IPS-18a (cell line): ENCODE data around the gene KCNH1.

Experiments used
- H3K27ac ChIP-seq: one replicate; pipeline ENCODE4 v1.5.1; 2013; ENCODE audit warnings: low read length
- H3K27me3 ChIP-seq: one replicate; pipeline ENCODE4 v1.6.1; 2013; ENCODE audit warnings: mild to moderate bottlenecking, low read length; ENCODE audit not compliant: control insufficient read depth, insufficient read depth
- H3K36me3 ChIP-seq: one replicate; pipeline ENCODE4 v1.6.1; 2013; ENCODE audit warnings: low read depth, low read length; ENCODE audit not compliant: control insufficient read depth
- H3K4me1 ChIP-seq: one replicate; pipeline ENCODE4 v1.6.1; 2013; ENCODE audit warnings: low read depth, low read length; ENCODE audit not compliant: control insufficient read depth
- H3K4me3 ChIP-seq: one replicate; pipeline ENCODE4 v1.5.1; 2013; ENCODE audit warnings: low read length
- H3K9ac ChIP-seq: one replicate; pipeline ENCODE4 v1.6.1; 2013; ENCODE audit warnings: mild to moderate bottlenecking, low read length, moderate library complexity
- H3K9me3 ChIP-seq: one replicate; pipeline ENCODE4 v1.6.1; 2013; ENCODE audit warnings: low read depth, low read length; ENCODE audit not compliant: control insufficient read depth

KCNH1 gene

DNA sequence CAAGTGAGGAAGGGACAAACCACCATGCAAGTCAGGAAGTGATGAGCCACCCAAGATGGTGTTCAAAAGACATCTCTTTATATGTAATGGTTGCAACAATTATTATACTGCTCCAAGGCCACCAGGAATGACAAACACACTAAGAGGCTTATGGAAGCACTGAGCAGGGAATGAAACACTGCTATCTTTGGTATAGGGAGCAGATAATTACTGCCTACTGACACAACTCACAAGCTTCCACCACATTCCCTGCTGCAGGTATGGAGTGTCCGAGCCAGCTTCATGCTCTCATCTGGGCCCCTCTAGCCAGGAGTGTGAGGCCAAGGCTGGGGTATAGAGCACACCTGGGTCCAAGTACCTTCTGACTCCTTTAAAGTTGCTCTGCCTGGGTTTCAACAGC is 433.9 kb downstream of the KCNH1 start:
- no peak overlapping the region for H3K4me3 ChIP-seq
- H3K4me1 ChIP-seq, result peaks cover 8% of the 10 kb centered on the region
- H3K9me3 ChIP-seq, result no peaks in the 10 kb centered on the region
- H3K36me3 ChIP-seq, result no peaks in the 10 kb centered on the region
- H3K27me3 ChIP-seq, result no peaks in the 10 kb centered on the region
- no peak overlapping the region for H3K9ac ChIP-seq
- no peak overlapping the region for H3K27ac ChIP-seq

DNA sequence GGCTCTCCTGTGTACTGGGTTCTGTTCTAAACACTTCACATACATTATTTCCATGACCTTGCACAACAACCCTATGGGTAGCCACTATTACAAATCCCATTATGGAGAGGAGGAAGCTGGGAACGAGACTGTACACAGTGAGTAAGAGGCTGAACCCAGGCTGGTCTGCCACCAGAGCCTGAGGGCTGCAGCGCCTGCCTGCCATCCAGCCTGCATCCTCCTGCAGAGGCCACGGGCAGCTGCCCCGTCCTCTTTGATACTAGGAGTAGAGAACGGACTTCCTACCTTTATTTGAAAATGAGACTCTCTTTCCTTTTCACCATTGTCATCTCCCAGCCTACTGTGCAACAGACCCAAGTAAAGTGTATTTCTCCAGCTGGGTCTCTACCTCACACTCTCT is 435.3 kb downstream of the KCNH1 start:
- no peak overlapping the region for H3K9ac ChIP-seq
- H3K36me3 ChIP-seq, result no peaks in the 10 kb centered on the region
- H3K4me1 ChIP-seq, result peaks cover 7% of the 10 kb centered on the region
- no peaks in the 10 kb centered on the region for H3K27me3 ChIP-seq
- no peak overlapping the region for H3K4me3 ChIP-seq
- H3K27ac ChIP-seq, result no peak overlapping the region
- no peaks in the 10 kb centered on the region for H3K9me3 ChIP-seq

DNA sequence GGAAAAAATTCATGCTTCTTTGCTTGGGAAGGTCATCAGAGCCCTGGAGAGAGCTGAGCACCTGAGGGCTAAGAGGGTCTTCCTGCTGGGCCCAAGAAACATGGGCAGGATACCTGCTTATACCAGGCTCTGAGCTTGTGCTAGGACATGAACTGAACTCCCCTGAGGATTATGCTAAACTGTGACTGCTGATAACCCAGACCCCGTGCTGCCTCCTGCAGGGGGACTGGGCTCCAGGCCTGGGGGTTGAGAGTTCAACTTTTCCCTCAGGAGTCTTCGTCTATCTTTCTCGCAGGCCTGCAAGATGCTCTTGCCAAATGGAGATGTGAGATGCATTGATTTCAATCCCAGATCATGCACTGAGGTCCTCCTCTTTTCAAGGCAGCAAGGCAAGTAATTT is 436.8 kb downstream of the KCNH1 start:
- Histone ChIP-seq H3K4me3 (no peak overlapping the region), H3K27me3 (no peaks in the 10 kb centered on the region), H3K36me3 (no peaks in the 10 kb centered on the region), H3K27ac (no peak overlapping the region), H3K4me1 (no peaks in the 10 kb centered on the region), H3K9me3 (no peaks in the 10 kb centered on the region), H3K9ac (no peak overlapping the region)

DNA sequence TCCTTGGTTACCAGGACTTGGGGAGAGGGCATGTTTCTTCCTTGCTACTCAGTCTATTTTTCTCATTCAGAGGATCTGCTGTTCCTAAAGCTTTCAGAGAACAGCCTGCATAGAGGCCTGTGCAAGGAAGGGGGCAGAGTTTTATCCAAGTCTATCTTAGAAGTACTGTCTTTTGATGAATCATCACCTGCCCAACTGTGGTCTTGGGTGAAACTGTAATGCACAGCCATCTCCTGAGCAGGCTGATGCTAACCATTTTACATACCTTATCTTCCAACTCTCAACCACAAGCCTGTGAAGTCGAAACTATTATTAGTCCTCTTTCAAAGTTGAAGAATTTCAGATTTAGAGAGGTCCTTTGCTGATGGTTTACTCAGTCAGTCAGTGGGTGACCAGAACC is 437.2 kb downstream of the KCNH1 start:
- no peaks in the 10 kb centered on the region for H3K4me1 ChIP-seq
- no peak overlapping the region for H3K9ac ChIP-seq
- no peak overlapping the region for H3K4me3 ChIP-seq
- no peak overlapping the region for H3K27ac ChIP-seq
- H3K9me3 ChIP-seq, result no peaks in the 10 kb centered on the region
- H3K27me3 ChIP-seq, result no peaks in the 10 kb centered on the region
- H3K36me3 ChIP-seq, result no peaks in the 10 kb centered on the region

DNA sequence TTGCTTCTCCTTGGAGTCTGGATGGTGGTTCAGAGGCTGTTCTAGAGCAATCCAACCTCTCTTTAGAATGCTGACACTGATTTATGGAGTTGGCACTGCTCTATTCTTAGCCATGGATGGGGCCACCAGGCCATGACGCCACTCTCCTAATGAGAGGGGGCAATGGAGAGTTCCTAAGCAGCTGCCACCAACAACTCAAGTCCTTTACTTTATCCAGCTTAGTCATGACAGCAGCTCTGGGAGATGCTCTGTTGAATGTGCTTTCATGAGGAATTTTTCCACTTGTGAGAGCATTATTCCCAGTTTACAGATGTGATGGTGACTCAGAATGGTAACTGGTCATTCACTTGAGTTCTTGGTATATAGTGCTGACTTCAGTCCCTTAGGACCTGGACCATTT is 438.9 kb downstream of the KCNH1 start:
- Histone ChIP-seq H3K4me1 (no peaks in the 10 kb centered on the region), H3K27me3 (no peaks in the 10 kb centered on the region), H3K9ac (no peak overlapping the region), H3K27ac (no peak overlapping the region), H3K36me3 (no peaks in the 10 kb centered on the region), H3K4me3 (no peak overlapping the region), H3K9me3 (no peaks in the 10 kb centered on the region)

DNA sequence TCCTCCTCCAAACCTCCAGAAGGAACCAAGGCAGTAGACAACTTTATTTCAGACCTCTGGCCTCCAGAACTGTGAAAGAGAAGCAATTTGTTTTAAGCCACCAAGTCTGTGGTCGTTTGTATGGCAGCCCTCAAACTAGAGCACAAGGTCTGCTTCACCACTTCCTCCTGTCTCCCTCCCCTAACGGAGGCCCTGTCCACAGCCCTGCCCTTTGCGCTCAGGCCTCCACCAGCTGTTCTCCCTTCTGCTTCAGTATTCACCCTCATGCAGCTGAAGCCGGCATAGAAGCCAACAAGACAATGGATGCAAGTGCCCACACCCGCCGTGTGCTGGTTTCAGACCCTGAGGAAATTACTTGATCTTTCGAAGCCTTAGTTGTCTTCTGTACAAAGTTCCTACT is 441.2 kb downstream of the KCNH1 start:
- H3K27me3 ChIP-seq, result no peaks in the 10 kb centered on the region
- no peaks in the 10 kb centered on the region for H3K36me3 ChIP-seq
- H3K9ac ChIP-seq, result no peak overlapping the region
- no peaks in the 10 kb centered on the region for H3K4me1 ChIP-seq
- no peak overlapping the region for H3K27ac ChIP-seq
- H3K9me3 ChIP-seq, result no peaks in the 10 kb centered on the region
- H3K4me3 ChIP-seq, result no peak overlapping the region

DNA sequence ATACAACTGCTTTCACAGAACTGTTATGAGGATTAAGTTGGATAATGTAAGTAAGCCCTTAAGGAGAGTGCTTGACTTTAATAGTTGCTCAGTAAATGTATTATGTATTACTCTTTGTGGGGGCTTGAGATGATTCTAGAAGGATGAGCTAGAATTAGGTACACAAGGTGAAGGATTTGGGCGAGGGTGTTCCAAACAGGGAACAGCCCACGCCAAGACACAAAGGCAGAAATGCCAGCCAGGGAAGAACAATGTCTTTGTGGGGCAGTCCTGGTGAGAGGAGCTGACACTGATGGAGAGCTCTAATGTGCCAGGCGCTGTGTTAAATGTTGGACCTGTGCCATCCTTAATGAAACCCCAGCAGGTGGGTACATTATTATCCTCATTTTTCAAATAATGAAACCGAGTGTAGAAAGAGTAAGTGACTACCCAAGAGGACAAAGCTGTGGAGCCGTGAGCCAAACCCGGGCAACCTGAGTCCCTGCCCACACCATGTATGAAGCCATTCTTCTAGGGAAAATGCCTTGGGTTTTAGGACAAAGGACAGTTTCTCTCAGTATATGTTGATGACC is 442.8 kb downstream of the KCNH1 start:
- H3K27ac ChIP-seq, result no peak overlapping the region
- no peaks in the 10 kb centered on the region for H3K27me3 ChIP-seq
- no peaks in the 10 kb centered on the region for H3K36me3 ChIP-seq
- no peak overlapping the region for H3K4me3 ChIP-seq
- H3K9ac ChIP-seq, result no peak overlapping the region
- no peaks in the 10 kb centered on the region for H3K9me3 ChIP-seq
- no peaks in the 10 kb centered on the region for H3K4me1 ChIP-seq

DNA sequence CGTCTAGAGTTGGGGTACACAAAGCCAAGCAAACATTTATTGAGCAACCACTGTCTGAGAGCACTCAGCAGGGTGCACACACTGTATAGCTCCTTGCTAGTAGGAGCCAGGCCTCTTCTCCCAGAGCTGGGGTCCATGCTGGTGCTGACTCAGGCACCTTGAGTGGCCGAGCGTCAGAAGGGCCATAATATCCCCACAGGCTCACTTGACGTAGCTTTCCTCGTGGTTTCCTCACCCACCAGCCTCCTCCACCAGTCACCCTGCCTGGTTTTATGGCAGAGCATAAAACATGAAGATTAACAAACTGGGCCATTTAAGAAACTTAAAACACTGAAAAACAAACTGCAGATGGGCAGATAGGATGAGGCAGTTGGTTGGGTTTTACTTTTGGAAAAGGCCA is 443.7 kb downstream of the KCNH1 start:
- Histone ChIP-seq H3K27ac (no peak overlapping the region), H3K4me3 (no peak overlapping the region), H3K36me3 (no peaks in the 10 kb centered on the region), H3K4me1 (no peaks in the 10 kb centered on the region), H3K27me3 (no peaks in the 10 kb centered on the region), H3K9ac (no peak overlapping the region), H3K9me3 (no peaks in the 10 kb centered on the region)

DNA sequence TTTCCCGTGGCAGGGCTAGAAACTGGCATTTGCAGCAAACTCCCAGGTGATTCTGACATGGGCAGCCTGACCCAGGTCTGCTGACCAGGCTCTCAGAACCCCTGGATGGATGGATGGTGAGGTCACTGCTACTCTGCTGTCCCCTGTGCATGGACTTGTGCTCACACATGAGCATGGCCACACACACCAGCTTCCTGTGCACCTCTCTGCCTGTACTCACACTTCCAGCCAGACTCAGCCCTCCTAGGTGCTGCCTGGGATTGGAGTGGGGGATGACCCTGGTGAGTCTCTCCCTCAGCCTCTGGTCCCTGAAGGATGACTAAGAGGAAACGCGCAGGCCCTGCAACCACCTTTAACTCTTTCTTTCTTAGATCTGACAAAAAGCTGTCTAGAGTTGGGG is 444.1 kb downstream of the KCNH1 start:
- Histone ChIP-seq H3K27me3 (no peaks in the 10 kb centered on the region), H3K4me3 (no peak overlapping the region), H3K9ac (no peak overlapping the region), H3K4me1 (no peaks in the 10 kb centered on the region), H3K36me3 (no peaks in the 10 kb centered on the region), H3K9me3 (no peaks in the 10 kb centered on the region), H3K27ac (no peak overlapping the region)

DNA sequence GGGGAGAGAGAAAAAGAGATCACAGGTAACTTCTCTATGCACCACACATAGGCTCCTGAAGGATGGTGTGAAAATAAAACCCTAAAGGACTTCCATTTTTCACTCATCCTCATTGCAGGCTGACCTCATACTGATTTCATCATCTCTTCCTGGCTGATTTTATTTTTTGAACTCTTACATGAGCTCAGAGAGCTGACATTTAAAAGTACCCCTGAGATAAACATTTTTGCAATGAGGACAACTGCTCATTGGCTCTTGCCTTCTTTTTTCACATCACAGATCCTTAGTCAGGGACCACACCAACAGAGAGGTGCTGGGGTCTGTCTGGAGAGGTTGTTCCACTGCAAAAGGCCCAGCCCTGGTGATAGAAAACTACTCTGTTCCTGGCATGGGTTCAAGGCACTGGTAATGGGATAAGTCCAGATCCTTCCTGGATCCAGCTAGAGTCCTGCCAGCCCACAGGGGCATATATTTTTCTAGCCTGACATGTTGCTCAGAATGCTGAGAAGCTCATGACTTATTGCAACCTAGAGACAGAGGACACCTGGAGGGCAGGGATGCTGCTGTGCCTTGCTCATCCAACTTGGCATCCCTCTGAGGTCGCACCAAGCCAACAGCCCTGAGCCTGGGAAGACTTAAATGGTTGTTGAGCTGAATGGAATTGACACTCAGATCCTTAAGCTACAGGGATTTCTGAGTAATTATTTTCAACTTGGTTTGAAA is 445.3 kb downstream of the KCNH1 start:
- Histone ChIP-seq H3K9me3 (no peaks in the 10 kb centered on the region), H3K27ac (no peak overlapping the region), H3K4me1 (no peaks in the 10 kb centered on the region), H3K36me3 (no peaks in the 10 kb centered on the region), H3K4me3 (no peak overlapping the region), H3K27me3 (no peaks in the 10 kb centered on the region), H3K9ac (no peak overlapping the region)

DNA sequence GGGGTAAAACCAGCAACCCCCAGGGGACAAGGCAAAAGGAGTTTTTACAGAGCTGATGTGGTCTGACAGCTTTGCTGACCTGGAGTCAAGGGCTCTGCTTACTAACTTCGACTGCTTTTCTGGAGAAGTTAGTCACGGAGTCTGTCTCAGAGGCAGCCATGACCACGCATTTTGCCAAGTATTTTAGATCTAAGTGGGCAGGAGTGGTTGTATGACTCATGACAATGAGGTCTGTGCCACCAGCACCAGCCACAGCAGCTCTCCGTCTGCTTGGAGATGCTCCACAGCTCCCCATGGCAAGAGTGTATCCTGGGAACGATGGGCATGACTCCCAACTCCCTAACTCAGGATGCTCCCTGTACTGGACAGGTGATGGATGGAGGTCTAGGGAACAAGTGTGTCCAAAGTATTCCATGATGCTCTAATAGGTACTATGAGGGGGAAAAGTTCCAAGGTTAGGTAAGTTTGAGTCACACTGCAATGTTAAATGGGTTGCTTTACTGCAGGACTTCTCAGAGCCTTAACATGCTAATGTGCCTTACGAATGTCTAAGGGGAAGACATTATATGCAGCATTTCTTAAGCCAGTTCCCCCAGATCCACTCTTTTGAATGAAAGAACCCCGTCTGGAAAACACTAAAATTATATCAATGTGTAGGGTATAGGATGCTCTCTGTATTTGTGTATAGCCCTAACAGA is 446.2 kb downstream of the KCNH1 start:
- Histone ChIP-seq H3K4me1 (no peaks in the 10 kb centered on the region), H3K27ac (no peak overlapping the region), H3K4me3 (no peak overlapping the region), H3K36me3 (no peaks in the 10 kb centered on the region), H3K27me3 (no peaks in the 10 kb centered on the region), H3K9me3 (no peaks in the 10 kb centered on the region), H3K9ac (no peak overlapping the region)

DNA sequence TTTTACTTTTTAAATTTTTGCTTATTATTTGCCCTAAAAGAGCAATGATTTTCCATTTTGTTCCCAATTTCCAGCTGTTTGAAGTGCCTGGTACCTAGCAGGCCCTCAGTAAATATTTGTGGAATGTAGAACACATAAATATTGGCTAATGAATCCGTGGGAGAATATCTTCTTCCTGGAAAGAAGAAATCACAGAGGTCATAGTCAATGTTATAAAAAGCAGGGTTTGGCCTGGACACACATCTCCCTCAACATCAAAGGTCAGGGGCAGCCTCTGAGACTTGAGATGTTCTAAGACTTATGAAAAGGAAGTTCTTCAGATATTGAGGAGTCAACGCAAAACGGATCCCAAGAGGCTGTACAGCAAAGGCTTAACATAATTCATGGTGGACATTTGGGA is 447.1 kb downstream of the KCNH1 start:
- Histone ChIP-seq H3K27ac (no peak overlapping the region), H3K27me3 (no peaks in the 10 kb centered on the region), H3K9me3 (no peaks in the 10 kb centered on the region), H3K4me3 (no peak overlapping the region), H3K4me1 (no peaks in the 10 kb centered on the region), H3K36me3 (no peaks in the 10 kb centered on the region), H3K9ac (no peak overlapping the region)
